ENCODE data around the gene CTNNA2. TPM values are rescaled to one million over a fixed set of nuclear protein-coding genes. Genes with fewer than 3 reads are reported as not detected.

The CTNNA2 gene
- total RNA-seq, 1 experiment from 2014 or later, result 5.5 TPM

DNA sequence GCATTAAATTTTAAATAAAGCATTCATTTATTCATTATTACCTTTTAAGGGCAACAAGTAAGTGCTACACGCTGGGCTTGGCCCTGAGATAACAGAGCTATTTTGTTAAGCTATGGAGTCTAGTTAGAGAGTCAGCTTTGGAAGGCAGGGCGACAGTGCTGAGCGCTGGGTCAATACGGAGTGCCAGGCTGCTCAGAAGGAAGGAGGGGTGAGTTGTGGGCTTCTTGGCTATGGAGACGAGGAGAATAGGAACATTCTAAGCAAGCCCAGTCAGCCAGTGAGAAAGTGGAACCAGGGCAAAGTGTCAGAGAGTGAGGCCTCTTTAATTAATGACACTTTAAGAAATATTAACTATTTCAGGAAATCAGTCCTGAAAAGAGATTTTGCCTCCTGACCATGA is 503.3 kb downstream of the CTNNA2 start:
- no peaks in the 10 kb centered on the region for H3K27me3 ChIP-seq (ENCODE audit: insufficient read depth, low read length)
- H3K4me2 ChIP-seq (ENCODE audit: insufficient read depth, insufficient read length, low read length), result no peak overlapping the region
- no peaks in the 10 kb centered on the region for H4K20me1 ChIP-seq (ENCODE audit: control insufficient read depth, insufficient read depth, insufficient read length)
- H4K5ac ChIP-seq (ENCODE audit: insufficient read length, low read depth, low read length), result no peak overlapping the region
- H3T11ph ChIP-seq (ENCODE audit: low read length), result no peak overlapping the region
- H3K23ac ChIP-seq (ENCODE audit: insufficient read length, low read depth, low read length), result no peak overlapping the region
- no peak overlapping the region for H2BK5ac ChIP-seq (ENCODE audit: insufficient read length, low read length)
- no peaks in the 10 kb centered on the region for H3K79me1 ChIP-seq (ENCODE audit: insufficient read depth, low read depth, low read length, poor library complexity, severe bottlenecking)
- H2BK15ac ChIP-seq (ENCODE audit: low read depth, low read length), result no peak overlapping the region
- Mint-ChIP-seq H3K27me3 (ENCODE audit: low read depth) (peaks cover 12% of the 10 kb centered on the region), H3K9me3 (no peaks in the 10 kb centered on the region), H3K27ac (peak overlapping the region in 1 of 3 experiments; percentile 92; a peak in 1 of 7 replicates), H3K4me1 (peaks cover 8 to 9% of the 10 kb centered on the region in 2 experiments), H3K36me3 (ENCODE audit: insufficient read depth in 1 of 3, low read depth in 3 of 3) (no peaks in the 10 kb centered on the region), H3K4me3 (no peak overlapping the region)
- peaks cover 3% of the 10 kb centered on the region; the same call in 1 of the 2 replicates for H3K4me1 ChIP-seq (ENCODE audit: insufficient read depth, low read length)
- H3K27ac ChIP-seq (ENCODE audit: insufficient read length, low read depth, low read length), result no peak overlapping the region
- no CpG with 5 or more reads among the region's 5 CpGs for WGBS (ENCODE audit: extremely low coverage, insufficient read length, low lambda C conversion rate)
- no peak overlapping the region for H4K91ac ChIP-seq (ENCODE audit: insufficient read length, low read depth, low read length)
- no peak for DNase-seq
- no peak overlapping the region for H3K4ac ChIP-seq (ENCODE audit: low read depth, low read length)
- no peak overlapping the region for H3K14ac ChIP-seq (ENCODE audit: insufficient read depth, low read length)
- no peak overlapping the region for H3K18ac ChIP-seq (ENCODE audit: insufficient read length, low read depth, low read length)
- H2BK20ac ChIP-seq (ENCODE audit: low read depth, low read length, poor library complexity, severe bottlenecking), result no peak overlapping the region
- no peak overlapping the region for H2AFZ ChIP-seq (ENCODE audit: low read length)
- TF ChIP-seq, protein P1, sequence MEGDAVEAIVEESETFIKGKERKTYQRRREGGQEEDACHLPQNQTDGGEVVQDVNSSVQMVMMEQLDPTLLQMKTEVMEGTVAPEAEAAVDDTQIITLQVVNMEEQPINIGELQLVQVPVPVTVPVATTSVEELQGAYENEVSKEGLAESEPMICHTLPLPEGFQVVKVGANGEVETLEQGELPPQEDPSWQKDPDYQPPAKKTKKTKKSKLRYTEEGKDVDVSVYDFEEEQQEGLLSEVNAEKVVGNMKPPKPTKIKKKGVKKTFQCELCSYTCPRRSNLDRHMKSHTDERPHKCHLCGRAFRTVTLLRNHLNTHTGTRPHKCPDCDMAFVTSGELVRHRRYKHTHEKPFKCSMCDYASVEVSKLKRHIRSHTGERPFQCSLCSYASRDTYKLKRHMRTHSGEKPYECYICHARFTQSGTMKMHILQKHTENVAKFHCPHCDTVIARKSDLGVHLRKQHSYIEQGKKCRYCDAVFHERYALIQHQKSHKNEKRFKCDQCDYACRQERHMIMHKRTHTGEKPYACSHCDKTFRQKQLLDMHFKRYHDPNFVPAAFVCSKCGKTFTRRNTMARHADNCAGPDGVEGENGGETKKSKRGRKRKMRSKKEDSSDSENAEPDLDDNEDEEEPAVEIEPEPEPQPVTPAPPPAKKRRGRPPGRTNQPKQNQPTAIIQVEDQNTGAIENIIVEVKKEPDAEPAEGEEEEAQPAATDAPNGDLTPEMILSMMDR (conservative IDR thresholded peaks at IDR 0.05), result no peak
- H2BK12ac ChIP-seq (ENCODE audit: insufficient read length, low read depth, low read length), result no peak overlapping the region
- H2AK5ac ChIP-seq (ENCODE audit: insufficient read length, low read length), result no peak overlapping the region
- H3K56ac ChIP-seq (ENCODE audit: insufficient read length, low read depth, low read length), result no peak overlapping the region
- H2BK120ac ChIP-seq (ENCODE audit: low read depth, low read length, poor library complexity, severe bottlenecking), result no peak overlapping the region
- no peaks in the 10 kb centered on the region for H3K23me2 ChIP-seq (ENCODE audit: insufficient read length, low read depth, low read length, poor library complexity, severe bottlenecking)
- H3K9me3 ChIP-seq (ENCODE audit: control insufficient read depth, low read depth, low read length), result no peaks in the 10 kb centered on the region
- no peak overlapping the region for H4K8ac ChIP-seq (replicated peaks; ENCODE audit: insufficient read length, low read depth, low read length)
- H3K9ac ChIP-seq (ENCODE audit: extremely low read depth, insufficient read length, low read length), result no peak overlapping the region
- no peaks in the 10 kb centered on the region for H3K79me2 ChIP-seq (ENCODE audit: insufficient read depth, low read length)

All from H9 (cell line).